ENCODE results near the gene KCNIP3. TPM values are rescaled to one million over a fixed set of nuclear protein-coding genes. Genes with fewer than 3 reads are reported as not detected.

The KCNIP3 gene
- total RNA-seq, 1 donor from 2014 or later, result 0.64 TPM

DNA sequence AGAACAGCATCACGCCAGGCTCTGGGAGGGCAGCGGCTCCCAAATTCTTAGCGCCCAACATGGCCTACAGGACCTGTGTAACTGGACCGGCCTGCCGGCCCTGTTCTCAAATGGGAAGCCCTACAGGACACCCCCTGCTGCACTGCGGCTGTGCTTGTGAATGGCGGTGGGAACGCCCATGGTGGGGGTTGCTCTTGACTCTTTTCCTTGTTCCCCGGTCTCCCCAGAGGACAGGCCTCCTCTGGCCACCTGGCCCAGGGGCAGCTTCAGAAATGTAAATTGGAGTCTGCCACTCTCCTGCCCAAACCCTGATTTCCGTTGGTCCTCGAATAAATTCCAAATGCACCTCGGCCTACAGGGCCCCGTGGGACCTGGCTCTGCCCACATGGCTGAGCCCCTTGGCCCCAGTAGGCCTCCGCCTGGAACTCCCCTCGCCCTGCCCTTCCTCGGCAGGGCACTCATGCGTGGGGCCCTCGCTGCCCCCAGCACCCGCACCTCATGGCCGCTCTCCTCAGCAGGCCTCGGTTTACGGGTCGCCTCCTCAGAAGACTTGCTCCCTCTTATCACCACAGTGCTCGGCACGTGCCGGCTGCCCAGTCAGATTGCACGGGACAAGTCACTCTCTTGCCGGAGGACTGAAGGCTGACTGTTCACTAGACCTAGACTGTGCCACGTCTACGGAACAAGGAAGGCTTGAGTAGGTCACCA, 29.4 kb downstream of the KCNIP3 start:
- Mint-ChIP-seq H3K27me3 (ENCODE audit: insufficient read depth, low read depth) (peaks cover 10% of the 10 kb centered on the region), H3K4me3 (no peak overlapping the region), H3K27ac (no peak overlapping the region), H3K36me3 (no peaks in the 10 kb centered on the region), H3K4me1 (peaks cover 14% of the 10 kb centered on the region), H3K9me3 (no peaks in the 10 kb centered on the region)
- H3K36me3 ChIP-seq, result no peaks in the 10 kb centered on the region
- no peak overlapping the region for H2AFZ ChIP-seq (replicated peaks)
- no peak overlapping the region for H3K4me2 ChIP-seq
- H3K4me1 ChIP-seq, result peaks cover 4% of the 10 kb centered on the region
- H4K20me1 ChIP-seq (ENCODE audit: low read depth), result no peaks in the 10 kb centered on the region
- no peaks in the 10 kb centered on the region for H3F3A ChIP-seq (ENCODE audit: low read depth)
- no peak for TF ChIP-seq EZH2 (IDR thresholded peaks at IDR 0.05)
- TF ChIP-seq EZH2phosphoT487 (IDR thresholded peaks at IDR 0.05), result no peak
- TF ChIP-seq, protein P1, sequence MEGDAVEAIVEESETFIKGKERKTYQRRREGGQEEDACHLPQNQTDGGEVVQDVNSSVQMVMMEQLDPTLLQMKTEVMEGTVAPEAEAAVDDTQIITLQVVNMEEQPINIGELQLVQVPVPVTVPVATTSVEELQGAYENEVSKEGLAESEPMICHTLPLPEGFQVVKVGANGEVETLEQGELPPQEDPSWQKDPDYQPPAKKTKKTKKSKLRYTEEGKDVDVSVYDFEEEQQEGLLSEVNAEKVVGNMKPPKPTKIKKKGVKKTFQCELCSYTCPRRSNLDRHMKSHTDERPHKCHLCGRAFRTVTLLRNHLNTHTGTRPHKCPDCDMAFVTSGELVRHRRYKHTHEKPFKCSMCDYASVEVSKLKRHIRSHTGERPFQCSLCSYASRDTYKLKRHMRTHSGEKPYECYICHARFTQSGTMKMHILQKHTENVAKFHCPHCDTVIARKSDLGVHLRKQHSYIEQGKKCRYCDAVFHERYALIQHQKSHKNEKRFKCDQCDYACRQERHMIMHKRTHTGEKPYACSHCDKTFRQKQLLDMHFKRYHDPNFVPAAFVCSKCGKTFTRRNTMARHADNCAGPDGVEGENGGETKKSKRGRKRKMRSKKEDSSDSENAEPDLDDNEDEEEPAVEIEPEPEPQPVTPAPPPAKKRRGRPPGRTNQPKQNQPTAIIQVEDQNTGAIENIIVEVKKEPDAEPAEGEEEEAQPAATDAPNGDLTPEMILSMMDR (IDR thresholded peaks at IDR 0.05), result no peak
- no peaks in the 10 kb centered on the region for H3K79me2 ChIP-seq (ENCODE audit: low read depth)
- no peaks in the 10 kb centered on the region for H3K27me3 ChIP-seq
- no peaks in the 10 kb centered on the region for H3K9me3 ChIP-seq (ENCODE audit: low read depth)
- H3K27ac ChIP-seq, result no peak overlapping the region
- H3K4me3 ChIP-seq, result no peak overlapping the region
- H3K9ac ChIP-seq, result no peak overlapping the region
- DNase-seq (ENCODE audit: low spot score), result no peak

DNA sequence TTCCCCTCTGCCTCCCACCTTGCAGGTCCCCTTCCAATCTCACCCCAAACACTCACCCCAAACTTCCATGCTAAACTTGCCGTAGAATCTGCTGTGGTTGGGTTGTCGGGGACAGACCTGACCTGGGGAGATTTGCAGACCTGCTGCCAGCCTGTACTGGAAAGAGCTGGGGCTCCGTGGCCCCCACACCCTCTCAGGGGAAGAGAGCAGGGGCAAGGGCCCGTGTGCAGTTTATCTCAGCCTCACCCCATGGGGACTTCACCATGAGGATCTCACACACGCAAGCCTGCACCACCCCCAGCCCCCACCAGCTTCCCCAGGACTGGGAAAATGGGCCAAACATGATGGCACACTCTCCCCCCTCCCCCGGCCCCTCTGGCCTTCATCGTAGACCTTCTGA, 30.7 kb downstream of the KCNIP3 start:
- H4K20me1 ChIP-seq (ENCODE audit: low read depth), result no peaks in the 10 kb centered on the region
- Mint-ChIP-seq H3K4me3 (no peak overlapping the region), H3K27ac (peak overlapping the region; percentile 50), H3K4me1 (peaks cover 14% of the 10 kb centered on the region), H3K27me3 (ENCODE audit: insufficient read depth, low read depth) (peaks cover 7% of the 10 kb centered on the region), H3K36me3 (no peaks in the 10 kb centered on the region), H3K9me3 (no peaks in the 10 kb centered on the region)
- TF ChIP-seq, protein P1 (IDR thresholded peaks at IDR 0.05), result no peak
- no peak for TF ChIP-seq EZH2phosphoT487 (IDR thresholded peaks at IDR 0.05)
- no peak for TF ChIP-seq EZH2 (IDR thresholded peaks at IDR 0.05)
- no peak overlapping the region for H3K9ac ChIP-seq
- H3K79me2 ChIP-seq (ENCODE audit: low read depth), result no peaks in the 10 kb centered on the region
- no peaks in the 10 kb centered on the region for H3K36me3 ChIP-seq
- H3F3A ChIP-seq (ENCODE audit: low read depth), result no peaks in the 10 kb centered on the region
- no peak for DNase-seq (ENCODE audit: low spot score)
- H2AFZ ChIP-seq (replicated peaks), result no peak overlapping the region
- H3K4me2 ChIP-seq, result no peak overlapping the region
- H3K4me3 ChIP-seq, result no peak overlapping the region
- H3K27ac ChIP-seq, result no peak overlapping the region
- H3K27me3 ChIP-seq, result no peaks in the 10 kb centered on the region
- H3K9me3 ChIP-seq (ENCODE audit: low read depth), result no peaks in the 10 kb centered on the region
- peaks cover 4% of the 10 kb centered on the region for H3K4me1 ChIP-seq

DNA sequence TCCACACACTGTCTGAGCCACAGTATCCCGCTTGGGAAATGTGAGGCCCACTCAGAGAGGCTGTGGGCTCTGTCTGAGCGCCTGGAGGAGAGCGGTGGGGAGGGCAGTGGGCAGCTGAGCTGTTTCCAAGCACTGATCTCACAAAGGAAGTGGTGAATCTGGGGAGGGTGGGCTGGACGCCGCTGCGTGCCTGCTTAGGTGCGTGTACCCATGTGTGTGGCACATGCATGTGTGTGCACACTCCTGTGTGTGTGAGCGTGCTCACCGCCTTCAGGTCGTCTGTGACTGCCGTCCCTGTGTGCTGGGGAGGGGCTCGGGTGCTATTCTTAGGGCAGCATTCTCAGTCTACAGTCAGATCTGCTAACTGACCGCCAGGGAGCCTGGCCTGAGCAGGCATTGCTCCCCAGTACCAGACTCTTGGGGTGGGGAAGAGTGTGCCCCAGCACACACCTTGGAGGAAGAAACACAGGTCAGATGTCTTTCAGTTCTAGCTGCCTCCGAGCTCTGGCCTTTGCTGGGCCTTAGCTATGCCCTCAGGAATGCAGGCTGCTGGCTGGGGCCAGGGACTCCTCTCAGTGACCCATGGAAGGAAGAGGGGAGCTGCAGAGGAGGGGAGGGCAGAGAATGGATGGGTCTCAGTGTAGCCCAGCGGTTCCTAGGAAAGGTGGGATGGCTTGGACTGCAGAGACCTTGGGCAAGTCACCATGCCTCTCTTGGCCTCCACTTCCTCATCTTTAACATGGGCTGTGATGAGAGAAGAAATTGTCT, 31.4 kb downstream of the KCNIP3 start:
- no peaks in the 10 kb centered on the region for H3K36me3 Mint-ChIP-seq
- no peak overlapping the region for H3K27ac ChIP-seq

DNA sequence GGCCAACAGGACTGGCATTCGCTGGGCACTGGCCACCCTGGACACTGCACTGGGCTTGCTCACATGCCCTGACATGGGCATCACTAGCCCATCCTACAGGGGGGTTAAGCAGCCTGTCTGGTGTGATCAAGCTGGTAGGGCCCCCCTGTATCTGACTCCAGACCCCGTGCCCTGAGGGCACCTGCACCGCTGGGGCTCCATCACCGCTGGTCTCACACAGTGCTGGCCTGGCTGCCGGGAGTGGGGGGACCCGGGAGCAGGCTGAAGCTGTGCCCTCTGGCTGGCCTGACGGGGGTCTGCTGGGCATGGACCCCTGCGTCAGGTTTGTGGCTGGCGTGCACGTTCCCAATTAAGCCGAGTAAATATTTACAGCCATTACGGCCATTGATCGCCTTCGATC, 32.3 kb downstream of the KCNIP3 start:
- H3F3A ChIP-seq (ENCODE audit: low read depth), result no peaks in the 10 kb centered on the region
- H4K20me1 ChIP-seq (ENCODE audit: low read depth), result no peaks in the 10 kb centered on the region
- H3K9me3 ChIP-seq (ENCODE audit: low read depth), result no peaks in the 10 kb centered on the region
- H3K27me3 Mint-ChIP-seq (ENCODE audit: insufficient read depth, low read depth), result peaks cover 5% of the 10 kb centered on the region
- H3K27ac Mint-ChIP-seq, result no peak overlapping the region
- no peaks in the 10 kb centered on the region for H3K9me3 Mint-ChIP-seq
- H3K27ac ChIP-seq, result no peak overlapping the region
- peaks cover 4% of the 10 kb centered on the region for H3K4me1 ChIP-seq
- no peaks in the 10 kb centered on the region for H3K36me3 Mint-ChIP-seq
- TF ChIP-seq EZH2 (IDR thresholded peaks at IDR 0.05) (no peak), EZH2phosphoT487 (IDR thresholded peaks at IDR 0.05) (no peak)
- TF ChIP-seq, protein P1 (IDR thresholded peaks at IDR 0.05), result no peak
- peaks cover 14% of the 10 kb centered on the region for H3K4me1 Mint-ChIP-seq
- no peaks in the 10 kb centered on the region for H3K27me3 ChIP-seq
- H3K4me3 Mint-ChIP-seq, result no peak overlapping the region
- no peaks in the 10 kb centered on the region for H3K36me3 ChIP-seq
- no peak overlapping the region for H3K4me3 ChIP-seq
- no peak overlapping the region for H3K4me2 ChIP-seq
- H2AFZ ChIP-seq (replicated peaks), result no peak overlapping the region
- no peak overlapping the region for H3K9ac ChIP-seq
- no peaks in the 10 kb centered on the region for H3K79me2 ChIP-seq (ENCODE audit: low read depth)
- no peak for DNase-seq (ENCODE audit: low spot score)

More for the DNA sequence above, 31.4 kb downstream of the KCNIP3 start:
- Histone ChIP-seq H3K4me3 (no peak overlapping the region), H3K9ac (no peak overlapping the region), H3K79me2 (ENCODE audit: low read depth) (no peaks in the 10 kb centered on the region), H2AFZ (replicated peaks) (no peak overlapping the region), H3F3A (ENCODE audit: low read depth) (no peaks in the 10 kb centered on the region), H4K20me1 (ENCODE audit: low read depth) (no peaks in the 10 kb centered on the region), H3K9me3 (ENCODE audit: low read depth) (no peaks in the 10 kb centered on the region), H3K4me2 (no peak overlapping the region), H3K27me3 (no peaks in the 10 kb centered on the region), H3K4me1 (peaks cover 4% of the 10 kb centered on the region), H3K36me3 (no peaks in the 10 kb centered on the region)
- Mint-ChIP-seq H3K4me3 (no peak overlapping the region), H3K4me1 (peaks cover 14% of the 10 kb centered on the region), H3K27ac (no peak overlapping the region), H3K9me3 (no peaks in the 10 kb centered on the region), H3K27me3 (ENCODE audit: insufficient read depth, low read depth) (peaks cover 7% of the 10 kb centered on the region)
- no peak for DNase-seq (ENCODE audit: low spot score)
- no peak for TF ChIP-seq EZH2phosphoT487 (IDR thresholded peaks at IDR 0.05)

Measured in neural progenitor cell (in vitro differentiated cells).